DMS 273 treated with DMSO at 0.1 percent for 48 hours (cell line): ENCODE data around the gene DNAJB12.
"Not testable (repeated sequence)": the region's sequence is repeated elsewhere in the genome, so short reads cannot be mapped to it uniquely, and the experiment has no call there.

Experiments used
- DNase-seq: peaks from one replicate; lab custom pipeline; 2025; lab: John Stamatoyannopoulos, UW

Gene DNAJB12

GRCh38 chr10:72354356-72355213, at the start of gene DNAJB12:
DNAJB12 (minus strand) TSS chr10:72354919; CDS start chr10:72354897, 22 bp downstream.
- peak; percentile 84 for DNase-seq

- not testable (repeated sequence) for DNase-seq
Measured at GRCh38 chr10:72395581-72395980, 40.9 kb upstream of the DNAJB12 start.

DNA sequence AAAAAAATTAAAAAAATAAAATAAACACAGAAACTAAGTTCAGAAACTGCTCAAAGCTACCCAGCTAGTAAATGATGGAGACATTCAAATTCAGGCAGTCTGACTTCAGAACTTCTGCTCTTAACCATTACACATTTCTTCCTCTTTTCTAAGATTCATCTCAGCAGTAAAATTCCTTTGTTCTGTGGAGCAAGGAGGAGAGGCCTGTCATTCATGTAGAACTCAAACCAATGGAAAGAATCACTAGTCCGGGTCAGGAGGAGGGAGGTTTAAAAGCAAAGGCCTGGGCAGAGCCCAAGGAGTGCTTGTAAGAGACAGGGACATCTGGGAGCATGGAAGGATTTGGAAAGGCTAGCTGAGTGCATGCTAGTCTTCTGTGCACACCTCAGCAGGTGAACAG, 37.9 kb upstream of the DNAJB12 start:
- no peak for DNase-seq

GRCh38 chr10:72390764-72391163, 36.0 kb upstream of the DNAJB12 start:
- no peak for DNase-seq

GRCh38 chr10:72389716-72390115, 35.0 kb upstream of the DNAJB12 start:
- DNase-seq = no peak

DNA sequence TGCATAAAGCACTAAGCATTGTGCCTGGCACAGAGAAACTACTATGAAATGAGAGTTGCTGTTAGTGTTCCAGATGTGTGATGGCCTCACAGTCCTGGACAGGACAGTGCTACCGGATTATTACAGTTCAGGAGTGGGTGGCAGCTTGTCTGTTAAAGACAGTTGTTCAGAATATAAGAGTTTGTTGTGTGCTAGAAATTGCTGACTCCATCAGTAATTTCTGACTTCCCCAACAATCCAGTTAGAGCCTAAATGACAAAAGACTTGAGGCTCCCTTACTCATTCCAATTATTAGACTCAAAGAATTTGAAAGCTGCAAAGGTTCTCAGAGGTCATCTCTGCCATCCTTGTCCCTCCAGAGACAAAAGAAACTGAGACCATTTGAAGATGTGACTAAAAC, 34.3 kb upstream of the DNAJB12 start:
- no peak for DNase-seq

DNA sequence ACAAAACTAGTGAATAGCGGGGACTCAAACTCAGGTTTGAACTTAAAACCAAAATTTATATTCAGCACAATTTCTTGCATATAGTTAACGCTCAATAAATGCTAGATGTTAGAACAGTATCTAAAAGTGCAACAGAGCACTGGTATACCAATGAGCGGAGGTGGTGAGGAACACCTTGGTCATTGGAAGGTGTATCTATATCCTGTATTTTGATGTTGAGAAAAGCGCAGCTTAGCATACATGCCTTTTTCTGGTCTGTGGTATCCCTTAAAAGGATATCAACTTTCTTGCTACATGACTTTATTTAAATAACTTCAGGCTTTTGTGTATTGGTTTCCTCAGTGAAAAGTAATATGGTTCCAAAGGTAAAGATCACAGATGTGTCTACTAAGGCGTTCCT, 33.3 kb upstream of the DNAJB12 start:
- no peak for DNase-seq

DNA sequence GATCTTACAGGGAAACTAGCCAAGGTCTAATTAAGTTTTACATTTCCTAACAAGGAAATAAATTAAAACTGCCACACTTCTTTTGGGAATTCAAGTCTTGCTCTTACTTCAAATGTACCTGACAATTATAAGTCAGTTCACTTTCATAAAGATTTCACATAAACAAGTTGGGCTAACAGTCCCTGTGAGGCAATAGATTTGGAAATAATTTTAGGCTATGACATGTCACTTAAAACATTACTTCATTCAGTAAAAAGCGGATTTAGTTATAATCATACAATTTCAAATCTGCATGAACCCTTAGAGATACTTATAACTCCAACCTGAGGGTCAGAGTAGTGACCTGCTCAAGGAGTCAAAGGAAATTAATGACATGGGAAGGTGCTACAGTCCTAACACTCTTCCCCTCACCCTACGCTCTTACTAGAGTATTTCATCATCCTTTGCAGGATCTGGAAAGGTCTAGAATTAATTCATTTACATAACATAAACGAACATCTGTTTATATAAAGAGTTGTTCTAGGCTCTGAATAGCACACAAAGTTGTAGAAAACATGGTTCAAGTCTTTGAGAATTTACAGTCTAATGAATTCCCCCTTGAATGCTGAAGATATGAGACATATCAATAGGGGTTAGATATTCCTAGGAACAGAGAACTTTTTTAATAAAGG, 32.3 kb upstream of the DNAJB12 start:
- DNase-seq = no peak

DNA sequence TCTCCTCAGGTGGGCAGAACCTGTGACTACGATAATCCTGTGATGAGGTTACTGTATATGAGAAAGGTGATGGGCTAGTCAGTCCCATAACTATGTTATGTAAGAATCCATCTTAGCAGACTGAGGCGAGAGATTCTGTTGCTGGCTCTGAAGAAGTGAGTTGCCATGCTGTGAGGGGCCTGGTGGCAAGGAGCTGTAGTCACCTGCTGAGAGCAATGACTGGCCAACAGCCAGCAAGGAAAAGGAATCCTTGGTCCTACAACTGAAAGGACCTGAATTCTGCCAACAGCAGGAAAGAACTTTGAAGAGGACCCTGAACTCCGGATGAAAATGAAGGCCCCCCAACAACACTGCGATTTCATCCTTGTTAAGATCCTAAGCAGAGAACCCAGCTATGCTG, 31.0 kb upstream of the DNAJB12 start:
- DNase-seq = no peak

DNA sequence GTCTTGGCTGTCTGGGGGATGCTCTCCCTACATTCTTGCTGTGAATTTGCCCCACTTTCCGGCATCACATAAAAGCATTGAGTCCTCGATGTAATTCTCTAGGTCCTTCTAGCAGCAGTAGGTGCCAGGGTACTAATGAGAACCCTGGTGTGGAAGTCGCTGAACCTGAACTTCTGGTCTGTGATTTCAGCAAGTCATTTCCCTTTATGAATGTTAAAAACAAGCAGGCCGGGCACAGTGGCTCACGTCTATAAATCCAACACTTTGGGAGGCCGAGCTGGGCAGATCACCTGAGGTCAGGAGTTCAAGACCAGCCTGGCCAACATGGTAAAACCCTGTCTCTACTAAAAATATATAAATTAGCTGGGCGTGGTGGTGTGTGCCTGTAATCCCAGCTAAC, 30.3 kb upstream of the DNAJB12 start:
- not testable (repeated sequence) for DNase-seq

GRCh38 chr10:72379776-72380175, 25.1 kb upstream of the DNAJB12 start:
- no peak for DNase-seq

DNA sequence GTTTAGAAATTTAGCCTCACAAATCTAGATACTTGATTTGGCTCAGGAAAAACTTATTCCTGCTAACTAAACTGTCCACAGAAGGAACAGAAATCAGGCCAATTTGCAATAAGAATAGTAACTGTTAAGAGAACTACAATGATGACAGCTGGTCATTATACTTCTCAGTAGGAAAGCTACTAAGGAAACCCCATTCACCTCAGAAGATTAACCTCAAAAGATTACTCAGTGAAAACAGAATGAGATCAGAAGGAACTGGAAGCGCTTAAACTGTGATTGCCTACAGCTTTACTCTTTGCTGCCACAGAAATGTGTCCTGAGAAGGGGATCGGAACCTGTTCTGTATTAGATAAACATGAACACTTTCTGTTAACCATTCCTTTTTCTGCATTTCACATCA, 24.3 kb upstream of the DNAJB12 start:
- no peak for DNase-seq

- no peak for DNase-seq
Measured at GRCh38 chr10:72375585-72375984, 20.9 kb upstream of the DNAJB12 start.

DNA sequence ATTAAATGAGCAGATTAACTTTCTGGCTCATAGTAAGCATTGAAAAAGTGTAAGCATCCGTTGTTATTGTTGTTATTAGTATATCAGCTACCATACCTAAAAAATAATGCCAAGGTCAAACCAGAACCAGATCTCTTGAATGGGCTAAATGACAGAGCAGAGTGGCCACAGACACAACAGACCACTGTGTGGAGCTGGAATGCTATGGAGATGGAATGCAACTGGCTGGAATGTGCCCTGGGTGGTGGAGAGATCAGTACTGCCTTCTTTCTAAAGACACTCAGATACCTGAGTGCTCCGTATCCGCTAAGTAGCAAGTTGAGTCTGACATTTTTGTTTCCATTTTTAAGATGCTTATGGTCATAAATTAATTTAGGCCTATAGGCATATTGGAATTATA, 20.5 kb upstream of the DNAJB12 start:
- DNase-seq = no peak

- no peak for DNase-seq
Measured at GRCh38 chr10:72370201-72370722, 15.5 kb upstream of the DNAJB12 start.

GRCh38 chr10:72367301-72367960, 12.7 kb upstream of the DNAJB12 start:
- DNase-seq = no peak

DNA sequence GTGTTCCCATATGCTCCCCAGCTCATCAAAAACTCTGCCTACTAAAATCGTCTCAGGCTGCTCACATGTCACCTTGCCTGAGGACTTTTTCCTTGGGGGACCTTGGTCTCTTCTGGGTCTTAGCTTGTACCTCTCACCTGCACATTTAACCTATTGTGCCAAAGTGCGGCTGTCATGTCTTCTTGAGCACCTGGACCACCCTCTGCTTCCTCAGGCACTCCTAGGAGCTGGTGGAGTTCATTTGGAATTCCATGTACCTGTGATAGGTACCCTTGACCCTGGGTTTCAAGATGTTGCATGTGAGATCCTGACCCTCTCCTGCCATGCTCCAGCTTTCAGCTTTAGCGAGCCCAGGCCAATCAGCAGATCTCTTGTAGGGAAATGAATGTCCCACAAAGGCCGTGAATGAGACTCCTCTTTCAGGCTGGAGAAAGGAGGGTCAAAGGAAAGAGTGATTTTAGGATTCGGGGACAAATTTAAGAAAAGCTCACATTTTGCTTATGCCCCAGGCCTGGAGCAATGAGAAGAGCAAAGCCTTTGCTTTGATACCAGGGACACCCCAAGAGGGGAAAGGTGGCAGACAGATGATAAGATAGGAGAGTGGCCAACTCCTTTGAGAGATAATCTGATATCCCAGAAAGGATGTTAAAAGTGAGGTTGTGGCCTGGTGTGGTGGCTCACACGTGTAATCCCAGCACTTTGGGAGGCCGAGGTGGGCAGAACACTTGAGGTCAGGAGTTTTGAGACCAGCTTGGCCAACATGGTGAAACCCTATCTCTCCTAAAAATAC, 10.6 kb upstream of the DNAJB12 start:
- no peak for DNase-seq

DNA sequence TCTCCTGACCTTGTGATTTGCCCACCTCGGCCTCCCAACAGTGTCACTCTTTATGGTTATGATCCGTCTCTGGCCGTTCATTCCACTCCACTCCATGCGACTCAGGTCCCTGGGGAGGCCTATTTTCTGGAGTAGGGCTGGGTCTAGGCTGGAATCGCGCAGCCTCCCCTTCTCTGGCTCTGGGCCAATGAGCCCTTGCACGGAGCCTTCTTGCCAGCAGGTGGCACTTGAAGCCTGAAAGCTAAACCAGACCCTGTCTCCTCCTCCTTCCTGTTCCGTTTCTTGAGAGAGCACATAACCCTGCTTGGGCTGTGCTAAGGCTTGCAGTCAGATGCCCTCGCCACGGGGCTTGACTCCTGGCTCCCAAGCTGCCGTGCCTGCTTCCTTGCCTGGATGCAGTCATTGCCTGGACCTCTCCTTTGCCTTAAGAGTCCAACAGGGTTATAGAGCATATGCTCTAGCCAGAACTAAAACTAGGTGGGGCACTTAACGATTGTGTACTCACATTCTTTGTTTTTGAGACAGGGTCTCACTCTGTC, 9.6 kb upstream of the DNAJB12 start:
- DNase-seq = peak; percentile 68

DNA sequence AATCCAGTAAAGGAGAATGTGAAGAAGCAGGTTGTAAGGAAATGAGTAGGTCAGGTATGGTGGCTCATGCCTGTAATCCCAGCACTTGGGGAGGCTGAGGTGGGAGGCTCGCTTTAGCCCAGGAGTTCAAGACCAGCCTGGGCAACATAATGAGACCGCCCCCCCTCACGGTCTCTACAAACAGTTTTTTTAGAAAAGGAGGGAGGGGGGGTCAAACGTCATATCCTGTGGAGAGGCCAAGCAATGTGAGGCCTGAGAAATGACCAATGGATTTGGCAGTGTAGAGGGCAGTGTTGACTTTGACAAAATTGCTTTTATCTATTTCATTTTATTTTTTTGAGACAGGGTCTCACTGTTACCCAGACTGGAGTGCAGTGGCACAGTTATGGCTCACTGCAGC, 2.3 kb upstream of the DNAJB12 start:
- DNase-seq = no peak

GRCh38 chr10:72356115-72356514, 1.4 kb upstream of the DNAJB12 start:
- no peak for DNase-seq

DNA sequence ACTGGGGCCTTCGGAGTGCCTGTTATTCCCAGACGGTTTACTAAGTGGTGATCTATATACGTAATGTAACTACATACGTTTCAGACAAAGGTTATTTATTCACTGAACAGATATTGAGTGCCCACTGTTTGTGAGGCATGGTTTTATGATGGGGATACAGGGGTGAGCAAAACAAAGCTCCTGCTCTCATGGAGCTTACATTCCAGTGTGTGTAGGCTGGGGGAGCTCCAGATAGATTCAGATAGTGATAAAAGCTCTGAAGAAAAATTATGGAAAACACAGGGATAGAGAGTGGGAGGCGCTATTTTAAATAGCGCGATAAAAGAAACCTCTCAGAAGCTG, 466 bp upstream of the DNAJB12 start:
- DNase-seq = no peak

GRCh38 chr10:72353965-72354355, 759 bp downstream of the DNAJB12 start:
- no peak for DNase-seq
